ENCODE results near the gene CGB3.
"Not testable (repeated sequence)": the region's sequence is repeated elsewhere in the genome, so short reads cannot be mapped to it uniquely, and the experiment has no call there.

The CGB3 gene

GRCh38 chr19:49038111-49038510, 14.0 kb upstream of the CGB3 start:
- H3K18ac ChIP-seq (ENCODE audit: low read depth in 1 of 2, low read length in 2 of 2); H3K23ac ChIP-seq (ENCODE audit: low read length in 2 of 2); H2BK12ac ChIP-seq (ENCODE audit: low read length in 2 of 2); H2AFZ ChIP-seq (ENCODE audit: low read depth, low read length); H3K79me1 ChIP-seq (replicated peaks; ENCODE audit: low read length, poor library complexity, severe bottlenecking); H2BK5ac ChIP-seq (ENCODE audit: low read depth, low read length, poor library complexity, severe bottlenecking); H3K9ac ChIP-seq (ENCODE audit: low read length); DNase-seq; H2BK120ac ChIP-seq (ENCODE audit: low read depth, low read length); H4K91ac ChIP-seq (ENCODE audit: low read length); H3K9me3 ChIP-seq (ENCODE audit: control insufficient read depth, low read length); H3K4ac ChIP-seq (ENCODE audit: low read depth in 1 of 2, low read length in 2 of 2); H4K8ac ChIP-seq (ENCODE audit: low read length); H3K4me2 ChIP-seq (ENCODE audit: low read length, poor library complexity, severe bottlenecking); H3K27me3 ChIP-seq (ENCODE audit: control insufficient read depth in 1 of 2, insufficient read depth in 1 of 2, low read length in 2 of 2); H3K27ac ChIP-seq (ENCODE audit: low read length, poor library complexity, severe bottlenecking); H2BK15ac ChIP-seq (ENCODE audit: low read depth, poor library complexity, severe bottlenecking); H2AK5ac ChIP-seq (ENCODE audit: low read length, severe bottlenecking); H3K36me3 ChIP-seq (ENCODE audit: control insufficient read depth in 1 of 2, insufficient read depth in 2 of 2, low read depth in 1 of 2, low read length in 2 of 2); H3K4me3 ChIP-seq (ENCODE audit: insufficient read depth in 1 of 2, low read depth in 1 of 2, low read length in 2 of 2); H3K14ac ChIP-seq (ENCODE audit: low read length in 2 of 2): not testable (repeated sequence)
- WGBS, result 99% methylated on average over 4 of the region's 8 CpGs
- H3K4me1 ChIP-seq (ENCODE audit: control insufficient read depth, insufficient read depth, low read depth, low read length), result peaks cover 11% of the 10 kb centered on the region

- not testable (repeated sequence) for H3K4ac ChIP-seq (ENCODE audit: low read depth in 1 of 2, low read length in 2 of 2); H3K27ac ChIP-seq (ENCODE audit: low read length, poor library complexity, severe bottlenecking)
- WGBS, result 43% methylated on average over 10 of the region's 18 CpGs
Observed at GRCh38 chr19:49036815-49037214, 12.7 kb upstream of the CGB3 start, which contains the start of gene CGB1. Gene CGB1 (minus strand): TSS chr19:49036895. CDS start chr19:49036711, 184 bp downstream.

DNA sequence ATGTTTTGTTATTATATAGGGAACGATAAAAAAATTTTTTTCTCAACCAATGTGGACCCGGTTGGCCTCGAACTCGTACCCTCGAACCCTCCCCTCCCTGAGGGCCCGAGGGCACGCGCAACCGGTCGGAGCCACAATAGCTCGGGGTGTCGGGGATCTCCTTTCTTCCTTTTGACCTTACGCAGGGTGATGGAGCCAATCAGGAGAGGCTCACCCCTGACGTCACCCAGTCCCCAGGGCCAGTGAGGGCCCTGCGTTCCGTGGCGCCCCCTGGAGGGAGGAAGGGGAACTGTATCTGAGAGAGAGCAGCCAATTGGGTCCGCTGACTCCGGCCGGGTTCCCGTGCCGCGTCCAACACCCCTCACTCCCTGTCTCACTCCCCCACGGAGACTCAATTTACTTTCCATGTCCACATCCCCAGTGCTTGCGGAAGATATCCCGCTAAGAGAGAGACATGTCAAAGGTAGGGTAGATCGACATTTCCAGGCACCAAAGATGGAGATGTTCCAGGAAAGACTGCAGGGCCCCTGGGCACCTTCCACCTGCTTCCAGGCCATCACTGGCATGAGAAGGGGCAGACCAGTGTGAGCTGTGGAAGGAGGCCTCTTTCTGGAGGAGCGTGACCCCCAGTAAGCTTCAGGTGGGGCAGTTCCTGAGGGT, 7.6 kb upstream of the CGB3 start, which contains the start of gene CGB2:
Gene CGB2, plus strand, starts transcription at position 249 of the 660 bp plus-strand sequence. Its CDS starts 206 bp downstream, at position 455.
- not testable (repeated sequence) for H2BK5ac ChIP-seq (ENCODE audit: low read depth, low read length, poor library complexity, severe bottlenecking); H3K18ac ChIP-seq (ENCODE audit: low read depth in 1 of 2, low read length in 2 of 2); H3K4me1 ChIP-seq (ENCODE audit: control insufficient read depth, insufficient read depth, low read depth, low read length); H3K27ac ChIP-seq (ENCODE audit: low read length, poor library complexity, severe bottlenecking); H3K23ac ChIP-seq (ENCODE audit: low read length in 2 of 2); H2AFZ ChIP-seq (ENCODE audit: low read depth, low read length); H3K9ac ChIP-seq (ENCODE audit: low read length); DNase-seq; H3K4ac ChIP-seq (ENCODE audit: low read depth in 1 of 2, low read length in 2 of 2); H2AK5ac ChIP-seq (ENCODE audit: low read length, severe bottlenecking); H2BK15ac ChIP-seq (ENCODE audit: low read depth, poor library complexity, severe bottlenecking); H3K9me3 ChIP-seq (ENCODE audit: control insufficient read depth, low read length); H2BK12ac ChIP-seq (ENCODE audit: low read length in 2 of 2); H3K4me3 ChIP-seq (ENCODE audit: insufficient read depth in 1 of 2, low read depth in 1 of 2, low read length in 2 of 2); H3K36me3 ChIP-seq (ENCODE audit: control insufficient read depth in 1 of 2, insufficient read depth in 2 of 2, low read depth in 1 of 2, low read length in 2 of 2); H3K79me1 ChIP-seq (replicated peaks; ENCODE audit: low read length, poor library complexity, severe bottlenecking); H4K8ac ChIP-seq (ENCODE audit: low read length); H3K4me2 ChIP-seq (ENCODE audit: low read length, poor library complexity, severe bottlenecking); H2BK120ac ChIP-seq (ENCODE audit: low read depth, low read length); H3K27me3 ChIP-seq (ENCODE audit: control insufficient read depth in 1 of 2, insufficient read depth in 1 of 2, low read length in 2 of 2); H4K91ac ChIP-seq (ENCODE audit: low read length); H3K14ac ChIP-seq (ENCODE audit: low read length in 2 of 2)
- WGBS, result 75% methylated on average over 15 of the region's 28 CpGs

More at GRCh38 chr19:49036815-49037214, 12.7 kb upstream of the CGB3 start, which contains the start of gene CGB1:
- not testable (repeated sequence) for H3K18ac ChIP-seq (ENCODE audit: low read depth in 1 of 2, low read length in 2 of 2); H3K4me3 ChIP-seq (ENCODE audit: insufficient read depth in 1 of 2, low read depth in 1 of 2, low read length in 2 of 2); H3K14ac ChIP-seq (ENCODE audit: low read length in 2 of 2); H2BK15ac ChIP-seq (ENCODE audit: low read depth, poor library complexity, severe bottlenecking); H3K9ac ChIP-seq (ENCODE audit: low read length); H3K27me3 ChIP-seq (ENCODE audit: control insufficient read depth in 1 of 2, insufficient read depth in 1 of 2, low read length in 2 of 2); H4K8ac ChIP-seq (ENCODE audit: low read length); H3K4me2 ChIP-seq (ENCODE audit: low read length, poor library complexity, severe bottlenecking); H2AFZ ChIP-seq (ENCODE audit: low read depth, low read length); H3K36me3 ChIP-seq (ENCODE audit: control insufficient read depth in 1 of 2, insufficient read depth in 2 of 2, low read depth in 1 of 2, low read length in 2 of 2); H3K23ac ChIP-seq (ENCODE audit: low read length in 2 of 2); H2BK12ac ChIP-seq (ENCODE audit: low read length in 2 of 2); H3K9me3 ChIP-seq (ENCODE audit: control insufficient read depth, low read length); H2AK5ac ChIP-seq (ENCODE audit: low read length, severe bottlenecking); H3K4me1 ChIP-seq (ENCODE audit: control insufficient read depth, insufficient read depth, low read depth, low read length); DNase-seq; H2BK120ac ChIP-seq (ENCODE audit: low read depth, low read length); H4K91ac ChIP-seq (ENCODE audit: low read length); H3K79me1 ChIP-seq (replicated peaks; ENCODE audit: low read length, poor library complexity, severe bottlenecking); H2BK5ac ChIP-seq (ENCODE audit: low read depth, low read length, poor library complexity, severe bottlenecking)

DNA sequence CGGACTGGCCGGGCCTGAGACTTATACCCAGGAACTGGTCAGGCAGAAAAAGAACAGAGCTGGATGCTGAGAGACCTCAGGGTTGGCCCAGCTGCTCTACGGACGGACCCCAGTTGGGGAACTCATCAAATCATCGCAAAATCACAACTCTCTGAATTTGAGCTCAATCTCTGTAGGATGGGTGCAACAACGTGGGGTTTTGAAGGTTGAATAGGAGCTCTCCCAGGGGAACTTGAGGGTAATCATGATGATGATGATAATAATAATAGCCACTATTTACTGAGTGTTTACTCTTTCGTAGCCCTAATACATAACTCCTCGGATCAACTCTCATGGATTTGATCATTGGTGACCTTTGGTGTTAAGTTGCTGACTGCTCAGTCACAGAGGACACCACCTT, 6.2 kb upstream of the CGB3 start:
- not testable (repeated sequence) for H2BK120ac ChIP-seq (ENCODE audit: low read depth, low read length); H2BK12ac ChIP-seq (ENCODE audit: low read length in 2 of 2); H4K8ac ChIP-seq (ENCODE audit: low read length); H3K4me1 ChIP-seq (ENCODE audit: control insufficient read depth, insufficient read depth, low read depth, low read length); H2BK15ac ChIP-seq (ENCODE audit: low read depth, poor library complexity, severe bottlenecking); H2BK5ac ChIP-seq (ENCODE audit: low read depth, low read length, poor library complexity, severe bottlenecking); H3K27me3 ChIP-seq (ENCODE audit: control insufficient read depth in 1 of 2, insufficient read depth in 1 of 2, low read length in 2 of 2); H3K4me3 ChIP-seq (ENCODE audit: insufficient read depth in 1 of 2, low read depth in 1 of 2, low read length in 2 of 2); DNase-seq; H3K36me3 ChIP-seq (ENCODE audit: control insufficient read depth in 1 of 2, insufficient read depth in 2 of 2, low read depth in 1 of 2, low read length in 2 of 2); H3K18ac ChIP-seq (ENCODE audit: low read depth in 1 of 2, low read length in 2 of 2); H4K91ac ChIP-seq (ENCODE audit: low read length); H3K79me1 ChIP-seq (replicated peaks; ENCODE audit: low read length, poor library complexity, severe bottlenecking); H3K14ac ChIP-seq (ENCODE audit: low read length in 2 of 2); H3K23ac ChIP-seq (ENCODE audit: low read length in 2 of 2); H3K9ac ChIP-seq (ENCODE audit: low read length); H3K27ac ChIP-seq (ENCODE audit: low read length, poor library complexity, severe bottlenecking); H3K9me3 ChIP-seq (ENCODE audit: control insufficient read depth, low read length); H2AK5ac ChIP-seq (ENCODE audit: low read length, severe bottlenecking); H2AFZ ChIP-seq (ENCODE audit: low read depth, low read length); H3K4me2 ChIP-seq (ENCODE audit: low read length, poor library complexity, severe bottlenecking); H3K4ac ChIP-seq (ENCODE audit: low read depth in 1 of 2, low read length in 2 of 2)
- WGBS, result 100% methylated on average over 3 of the region's 8 CpGs
